Measurements from ENCODE around the gene MYF6. TPM values are rescaled to one million over a fixed set of nuclear protein-coding genes. Genes with fewer than 3 reads are reported as not detected.

The MYF6 gene
- total and polyA plus RNA-seq, 2 of the 8 experiments (the other 6 are each of a cell fraction or from before 2014, with no cell fraction given) = 0.39 TPM; not detected in 1

GRCh38 chr12:80704420-80704819 is 3.0 kb upstream of the MYF6 start:
- Histone ChIP-seq H3K4me3 (ENCODE audit: extremely low read depth in 1 of 4, insufficient read depth in 2 of 4, low read depth in 3 of 4, low read length in 4 of 4) (no peak overlapping the region), H2BK120ac (replicated peaks; ENCODE audit: low read depth, low read length) (no peak overlapping the region), H2BK20ac (ENCODE audit: low read length) (no peak overlapping the region), H3K14ac (ENCODE audit: insufficient read length) (no peak overlapping the region), H2BK5ac (ENCODE audit: low read depth, low read length) (no peak overlapping the region), H3K27me3 (replicated peaks in 1 of 4; ENCODE audit: control insufficient read depth in 3 of 4, extremely low read depth in 1 of 4, insufficient read depth in 3 of 4, low read length in 3 of 4) (peaks cover 22 to 44% (median 40%) of the 10 kb centered on the region in 4 experiments), H2BK12ac (ENCODE audit: low read depth, low read length) (no peak overlapping the region), H3K27ac (ENCODE audit: low read depth, low read length) (no peak overlapping the region), H4K91ac (replicated peaks; ENCODE audit: insufficient read length, low read length) (no peak overlapping the region), H3K23ac (ENCODE audit: insufficient read length) (no peak overlapping the region), H3K36me3 (ENCODE audit: control insufficient read depth in 2 of 4, insufficient read depth in 4 of 4, low read length in 3 of 4) (no peaks in the 10 kb centered on the region), H3K4me1 (replicated peaks in 1 of 4; ENCODE audit: control insufficient read depth in 3 of 4, insufficient read depth in 4 of 4, low read length in 3 of 4) (peaks cover 6 to 9% (median 8%) of the 10 kb centered on the region in 4 experiments), H3K79me2 (ENCODE audit: control insufficient read depth in 1 of 2, insufficient read depth in 2 of 2, low read length in 2 of 2) (no peaks in the 10 kb centered on the region), H3K18ac (ENCODE audit: extremely low read depth, low read length) (no peak overlapping the region), H4K20me1 (replicated peaks in 1 of 2; ENCODE audit: control insufficient read depth in 1 of 2, insufficient read depth in 2 of 2, low read length in 2 of 2) (peaks cover 0 to 2% of the 10 kb centered on the region in 2 experiments), H3K56ac (replicated peaks; ENCODE audit: insufficient read length, low read depth, low read length) (no peak overlapping the region), H3K4ac (replicated peaks; ENCODE audit: insufficient read length, low read depth, low read length) (no peak overlapping the region), H2BK15ac (ENCODE audit: low read length) (no peak overlapping the region), H4K5ac (ENCODE audit: insufficient read length, low read depth, low read length) (no peak overlapping the region), H3K4me2 (ENCODE audit: insufficient read depth in 1 of 2, low read depth in 2 of 2, low read length in 2 of 2) (no peak overlapping the region), H3K9me3 (ENCODE audit: insufficient read depth in 2 of 2, low read depth in 1 of 2, low read length in 1 of 2) (no peaks in the 10 kb centered on the region), H3K9ac (replicated peaks in 1 of 4; ENCODE audit: extremely low read depth in 1 of 4, low read depth in 3 of 4, low read length in 3 of 4) (no peak overlapping the region), H2AFZ (ENCODE audit: low read length) (no peak overlapping the region), H3K23me2 (ENCODE audit: low read depth, low read length) (peaks cover 5% of the 10 kb centered on the region), H2AK5ac (ENCODE audit: low read depth, low read length) (no peak overlapping the region), H3K79me1 (ENCODE audit: low read depth, low read length) (no peaks in the 10 kb centered on the region), H4K8ac (ENCODE audit: extremely low read depth, insufficient read depth, low read length) (no peak overlapping the region)
- POLR2A ChIA-PET (ENCODE audit: partially characterized antibody) = no interaction called here
- TF ChIP-seq MAFK (IDR thresholded peaks at IDR 0.05; ENCODE audit: low read depth, low read length) = no peak
- TF ChIP-seq JUND (IDR thresholded peaks at IDR 0.05; ENCODE audit: low read length) = no peak
- TF ChIP-seq HDAC2 (IDR thresholded peaks at IDR 0.05; ENCODE audit: borderline replicate concordance in 1 of 2, low read depth in 2 of 2, low read length in 2 of 2) = no peak
- TF ChIP-seq POLR2A (IDR thresholded peaks at IDR 0.05; ENCODE audit: control extremely low read depth in 1 of 2, low read depth in 2 of 2, low read length in 2 of 2) = no peak
- no peak for TF ChIP-seq EZH2 (IDR thresholded peaks at IDR 0.05; ENCODE audit: low read depth, low read length, severe bottlenecking)
- TF ChIP-seq MAX (IDR thresholded peaks at IDR 0.05) = no peak
- no peak for TF ChIP-seq SP1 (IDR thresholded peaks at IDR 0.05; ENCODE audit: low read depth, low read length)
- no peak for TF ChIP-seq NANOG (IDR thresholded peaks at IDR 0.05; ENCODE audit: insufficient read depth, low read depth, low read length, poor library complexity, severe bottlenecking)
- 90% methylated on average over 2 of the region's 2 CpGs; no CpG with 5 or more reads in 1 of the 2 experiments for WGBS, 2 experiments (ENCODE audit: extremely low coverage in 1 of 2, insufficient coverage in 1 of 2, insufficient read length in 1 of 2, insufficient replicate concordance in 2 of 2, low coverage in 1 of 2, low lambda C conversion rate in 2 of 2, missing lambda C conversion rate in 1 of 2)
- DNase-seq (ENCODE audit: low read depth in 1 of 2, low spot score in 2 of 2) = no peak
- CTCF ChIA-PET (ENCODE audit: partially characterized antibody) = interaction anchor here (1.0 to 1.9 kb wide), 3 partner anchors 11 to 72 kb away, joined by 3 to 11 read pairs (median 5); no protein-coding TSS in a partner anchor
- FAIRE-seq = no peak

Measured in H1 (cell line).